NCI-H524 treated with DMSO at 0.1 percent for 48 hours (cell line): ENCODE data around the gene NDC80.
"Not testable (repeated sequence)": the region's sequence is repeated elsewhere in the genome, so short reads cannot be mapped to it uniquely, and the experiment has no call there.

Experiments used
- DNase-seq: peaks from one replicate; lab custom pipeline; 2025; lab: John Stamatoyannopoulos, UW

NDC80 gene

GRCh38 chr18:2571200-2572170 is at the start of gene NDC80, which contains the start of gene METTL4:
Gene NDC80, plus strand, starts transcription at chr18:2571557. Its CDS starts 1,429 bp downstream, at chr18:2572986.
Gene METTL4, minus strand, starts transcription at chr18:2571505. Its CDS starts 4,289 bp downstream, at chr18:2567216.
- DNase-seq, result peak; percentile 55

- DNase-seq, result no peak
Observed at GRCh38 chr18:2522112-2522511, 49.2 kb upstream of the NDC80 start.

GRCh38 chr18:2524794-2525198 is 46.6 kb upstream of the NDC80 start:
- not testable (repeated sequence) for DNase-seq

- peak; percentile 44 for DNase-seq
Observed at GRCh38 chr18:2526329-2526728, 45.0 kb upstream of the NDC80 start.

- DNase-seq, result no peak
Observed at GRCh38 chr18:2529154-2529553, 42.2 kb upstream of the NDC80 start.

- DNase-seq, result no peak
Observed at GRCh38 chr18:2531751-2532150, 39.6 kb upstream of the NDC80 start.

GRCh38 chr18:2532797-2533196 is 38.6 kb upstream of the NDC80 start:
- no peak for DNase-seq

GRCh38 chr18:2534906-2535305 is 36.5 kb upstream of the NDC80 start:
- DNase-seq, result no peak

- no peak for DNase-seq
Observed at GRCh38 chr18:2535419-2535910, 35.9 kb upstream of the NDC80 start.

- DNase-seq, result no peak
Observed at GRCh38 chr18:2536063-2536462, 35.3 kb upstream of the NDC80 start.

GRCh38 chr18:2536493-2536892 is 34.9 kb upstream of the NDC80 start:
- no peak for DNase-seq

- DNase-seq, result no peak
Observed at GRCh38 chr18:2537296-2537695, 34.1 kb upstream of the NDC80 start.

- no peak for DNase-seq
Observed at GRCh38 chr18:2538236-2538635, 33.1 kb upstream of the NDC80 start.

- peak; percentile 21 for DNase-seq
Observed at GRCh38 chr18:2538844-2539243, 32.5 kb upstream of the NDC80 start.

- no peak for DNase-seq
Observed at GRCh38 chr18:2540575-2540974, 30.8 kb upstream of the NDC80 start.

GRCh38 chr18:2541925-2542563 is 29.3 kb upstream of the NDC80 start:
- DNase-seq, result peak; percentile 6

- DNase-seq, result no peak
Observed at GRCh38 chr18:2545155-2545554, 26.2 kb upstream of the NDC80 start.

GRCh38 chr18:2547477-2548087 is 23.8 kb upstream of the NDC80 start:
- DNase-seq, result no peak

- DNase-seq, result no peak
Observed at GRCh38 chr18:2549462-2549861, 21.9 kb upstream of the NDC80 start.

- DNase-seq, result no peak
Observed at GRCh38 chr18:2551425-2551824, 19.9 kb upstream of the NDC80 start.

- no peak for DNase-seq
Observed at GRCh38 chr18:2554696-2555095, 16.7 kb upstream of the NDC80 start.

- no peak for DNase-seq
Observed at GRCh38 chr18:2555895-2556294, 15.5 kb upstream of the NDC80 start.
